ENCODE results near the gene TADA3. TPM values are rescaled to one million over a fixed set of nuclear protein-coding genes. Genes with fewer than 3 reads are reported as not detected.

Gene TADA3, protein sequence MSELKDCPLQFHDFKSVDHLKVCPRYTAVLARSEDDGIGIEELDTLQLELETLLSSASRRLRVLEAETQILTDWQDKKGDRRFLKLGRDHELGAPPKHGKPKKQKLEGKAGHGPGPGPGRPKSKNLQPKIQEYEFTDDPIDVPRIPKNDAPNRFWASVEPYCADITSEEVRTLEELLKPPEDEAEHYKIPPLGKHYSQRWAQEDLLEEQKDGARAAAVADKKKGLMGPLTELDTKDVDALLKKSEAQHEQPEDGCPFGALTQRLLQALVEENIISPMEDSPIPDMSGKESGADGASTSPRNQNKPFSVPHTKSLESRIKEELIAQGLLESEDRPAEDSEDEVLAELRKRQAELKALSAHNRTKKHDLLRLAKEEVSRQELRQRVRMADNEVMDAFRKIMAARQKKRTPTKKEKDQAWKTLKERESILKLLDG
- polyA plus RNA-seq, result 10 to 100 TPM; 41.1 to 59.0 (median 44.6) TPM
- long read RNA-seq, donor 1, result 0 reads
- long read RNA-seq, donor 2, partial matches to known transcripts, result 5 of 9 reads
- long read RNA-seq, donor 2, other reads (novel, unspliced or antisense), result 0 of 9 reads
- long read RNA-seq, donor 3, transcript TADA3-201 (9 exons, 2,355 nt), result major isoform, 11 of 21 reads
- long read RNA-seq, donor 3, partial matches to known transcripts, result 10 of 21 reads
- long read RNA-seq, donor 3, other reads (novel, unspliced or antisense), result 0 of 21 reads
- long read RNA-seq, donor 4, result 0 reads
- long read RNA-seq, donor 5, partial matches to known transcripts, result 0 of 3 reads
- long read RNA-seq, donor 5, other reads (novel, unspliced or antisense), result 0 of 3 reads
- long read RNA-seq, donor 6, transcript TADA3-201 (9 exons, 2,355 nt), result major isoform, 8 of 10 reads
- long read RNA-seq, donor 6, partial matches to known transcripts, result 0 of 10 reads
- long read RNA-seq, donor 6, other reads (novel, unspliced or antisense), result 0 of 10 reads
- long read RNA-seq, donor 7, result 0 reads
- long read RNA-seq, donor 8, partial matches to known transcripts, result 0 of 6 reads
- long read RNA-seq, donor 8, other reads (novel, unspliced or antisense), result 6 of 6 reads
- long read RNA-seq, donor 9, partial matches to known transcripts, result 0 of 3 reads
- long read RNA-seq, donor 9, other reads (novel, unspliced or antisense), result 0 of 3 reads
- long read RNA-seq, donor 10, transcript TADA3-201 (9 exons, 2,355 nt), result major isoform, 22 of 31 reads
- long read RNA-seq, donor 10, partial matches to known transcripts, result 5 of 31 reads
- long read RNA-seq, donor 10, other reads (novel, unspliced or antisense), result 0 of 31 reads

DNA sequence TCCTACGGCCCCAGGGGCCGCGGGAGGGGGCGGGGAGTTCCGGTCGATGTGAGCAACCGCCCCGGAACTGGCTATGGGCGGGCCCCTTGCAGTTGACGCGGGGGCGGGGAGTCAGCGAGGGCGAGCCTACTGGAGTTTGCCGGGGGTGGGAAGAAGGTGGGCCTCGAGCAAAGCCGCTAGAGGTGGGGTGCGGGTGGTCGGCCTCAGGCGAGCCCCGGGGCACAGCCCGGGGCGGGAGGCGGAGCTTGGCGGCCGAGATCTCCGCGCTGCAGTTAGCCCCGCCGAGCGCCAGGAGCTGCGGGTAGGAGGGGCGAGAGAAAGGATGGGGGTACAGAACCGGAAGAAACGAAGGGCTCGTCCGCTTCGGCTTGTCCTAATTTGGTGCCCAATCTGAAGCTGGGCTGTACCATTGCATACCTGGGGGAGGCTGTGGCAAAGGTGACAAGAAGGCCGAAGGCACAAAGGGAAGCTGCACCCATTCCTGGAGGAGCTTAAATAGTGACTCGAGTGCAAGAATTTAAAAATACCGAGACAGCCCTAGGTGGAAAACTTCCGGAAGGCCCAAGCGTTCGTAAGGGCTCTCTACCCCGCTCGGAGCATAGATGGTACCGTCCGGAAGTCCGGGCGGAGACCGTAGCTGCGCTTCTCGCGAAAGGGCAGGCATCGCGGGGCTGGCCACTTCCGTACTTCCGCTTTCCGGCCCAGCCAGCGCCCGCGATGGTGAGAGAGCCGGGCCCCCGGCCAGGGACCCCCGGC, at the start of gene TADA3, which contains the start of gene ARPC4:
TADA3 (minus strand) TSS at position 69 of the 756 bp plus-strand sequence. CDS start 1,007 bp downstream, outside the sequence.
ARPC4 (plus strand) TSS at position 678 of the 756 bp plus-strand sequence; CDS start at position 718, 40 bp downstream.
- peaks cover 1 to 49% (median 9%) of the 10 kb centered on the region in 3 donors for H3K36me3 ChIP-seq (ENCODE audit: control insufficient read depth in 3 of 3, insufficient read depth in 2 of 3, low read depth in 1 of 3, low read length in 3 of 3)
- no peak for FAIRE-seq

DNA sequence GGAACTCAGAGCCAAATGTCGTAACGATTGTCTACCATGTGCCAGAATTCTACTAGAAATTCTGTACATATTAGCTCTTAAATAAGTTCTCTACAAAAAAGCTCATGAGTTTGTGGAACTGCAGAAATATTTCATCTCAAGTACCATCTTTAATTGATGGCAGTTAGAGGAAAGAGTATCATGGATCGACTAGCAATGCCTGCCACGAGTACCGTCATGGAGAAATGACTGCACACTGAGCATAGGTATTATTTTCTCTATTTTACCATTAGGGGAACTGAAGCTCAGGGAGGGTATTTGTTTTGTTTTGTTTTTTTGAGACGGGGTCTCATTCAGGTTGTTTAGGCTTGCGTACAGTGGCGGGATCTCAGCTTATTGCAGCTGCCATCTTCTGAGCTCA, 48.7 kb upstream of the TADA3 start:
- WGBS, 3 donors, result 84 to 86% (median 84%) methylated on average over 8 of the region's 8 CpGs
- H3K9me3 ChIP-seq (ENCODE audit: control insufficient read depth in 2 of 2, insufficient read depth in 1 of 2, low read depth in 1 of 2, low read length in 1 of 2), result no peaks in the 10 kb centered on the region
- no peak overlapping the region for H3K4me3 ChIP-seq (ENCODE audit: low read depth in 1 of 3, low read length in 3 of 3)
- H3K36me3 ChIP-seq (ENCODE audit: control insufficient read depth in 3 of 3, insufficient read depth in 2 of 3, low read depth in 1 of 3, low read length in 3 of 3), result peaks cover 5 to 54% (median 6%) of the 10 kb centered on the region in 3 donors
- no peak for DNase-seq
- no peaks in the 10 kb centered on the region for H3K27me3 ChIP-seq (ENCODE audit: control insufficient read depth in 3 of 3, insufficient read depth in 3 of 3, low read length in 3 of 3)
- FAIRE-seq, result no peak
- H3K4me1 ChIP-seq (ENCODE audit: control insufficient read depth in 3 of 3, insufficient read depth in 2 of 3, low read depth in 1 of 3, low read length in 2 of 3), result peaks cover 0 to 6% (median 4%) of the 10 kb centered on the region in 3 donors
- H3K27ac ChIP-seq (ENCODE audit: low read depth in 1 of 3, low read length in 2 of 3), result no peak overlapping the region

More for the DNA sequence above, at the start of gene TADA3, which contains the start of gene ARPC4:
- Histone ChIP-seq H3K4me3 (ENCODE audit: low read depth in 1 of 3, low read length in 3 of 3) (peak within 1 kb of the TSS; percentile 93 to 99 (median 97)), H3K4me1 (ENCODE audit: control insufficient read depth in 3 of 3, insufficient read depth in 2 of 3, low read depth in 1 of 3, low read length in 2 of 3) (peaks cover 2 to 24% (median 6%) of the 10 kb centered on the region in 3 donors), H3K9me3 (ENCODE audit: control insufficient read depth in 2 of 2, insufficient read depth in 1 of 2, low read depth in 1 of 2, low read length in 1 of 2) (no peaks in the 10 kb centered on the region), H3K27me3 (ENCODE audit: control insufficient read depth in 3 of 3, insufficient read depth in 3 of 3, low read length in 3 of 3) (no peaks in the 10 kb centered on the region), H3K27ac (ENCODE audit: low read depth in 1 of 3, low read length in 2 of 3) (peak within 1 kb of the TSS; percentile 92 to 98 (median 96))
- WGBS, 3 donors, result 0 to 1% (median 1%) methylated on average over 60 to 65 of the region's 65 CpGs
- DNase-seq, result peak; percentile 92 to 97

DNA sequence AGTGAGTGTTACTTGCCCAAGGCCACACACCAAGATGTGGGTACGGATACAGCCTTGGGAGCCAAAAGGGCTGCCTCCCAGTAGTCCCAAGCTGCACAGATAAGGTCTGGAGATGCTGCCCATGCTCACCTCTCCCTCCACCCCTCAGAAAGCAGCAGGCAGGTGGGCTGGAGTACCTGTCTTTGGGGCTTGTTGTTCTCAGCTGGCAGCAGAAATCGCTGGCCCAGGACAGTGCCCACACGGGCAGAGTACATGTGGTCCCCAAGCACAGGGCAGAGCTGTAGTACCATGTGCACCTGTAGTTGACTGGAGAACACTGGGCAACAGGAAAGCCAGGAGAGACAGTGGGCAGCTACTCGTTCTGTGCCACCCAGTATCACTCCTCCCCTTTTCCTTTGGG, 46.6 kb upstream of the TADA3 start:
- no peak overlapping the region for H3K27ac ChIP-seq (ENCODE audit: low read depth in 1 of 3, low read length in 2 of 3)
- H3K9me3 ChIP-seq (ENCODE audit: control insufficient read depth in 2 of 2, insufficient read depth in 1 of 2, low read depth in 1 of 2, low read length in 1 of 2), result no peaks in the 10 kb centered on the region
- peaks cover 5 to 76% (median 6%) of the 10 kb centered on the region in 3 donors for H3K36me3 ChIP-seq (ENCODE audit: control insufficient read depth in 3 of 3, insufficient read depth in 2 of 3, low read depth in 1 of 3, low read length in 3 of 3)
- H3K4me3 ChIP-seq (ENCODE audit: low read depth in 1 of 3, low read length in 3 of 3), result no peak overlapping the region
- no peak for DNase-seq
- no peaks in the 10 kb centered on the region for H3K27me3 ChIP-seq (ENCODE audit: control insufficient read depth in 3 of 3, insufficient read depth in 3 of 3, low read length in 3 of 3)
- FAIRE-seq, result no peak
- WGBS, 3 donors, result 79 to 82% (median 81%) methylated on average over 4 of the region's 4 CpGs
- H3K4me1 ChIP-seq (ENCODE audit: control insufficient read depth in 3 of 3, insufficient read depth in 2 of 3, low read depth in 1 of 3, low read length in 2 of 3), result peaks cover 0 to 3% (median 0%) of the 10 kb centered on the region in 3 donors

DNA sequence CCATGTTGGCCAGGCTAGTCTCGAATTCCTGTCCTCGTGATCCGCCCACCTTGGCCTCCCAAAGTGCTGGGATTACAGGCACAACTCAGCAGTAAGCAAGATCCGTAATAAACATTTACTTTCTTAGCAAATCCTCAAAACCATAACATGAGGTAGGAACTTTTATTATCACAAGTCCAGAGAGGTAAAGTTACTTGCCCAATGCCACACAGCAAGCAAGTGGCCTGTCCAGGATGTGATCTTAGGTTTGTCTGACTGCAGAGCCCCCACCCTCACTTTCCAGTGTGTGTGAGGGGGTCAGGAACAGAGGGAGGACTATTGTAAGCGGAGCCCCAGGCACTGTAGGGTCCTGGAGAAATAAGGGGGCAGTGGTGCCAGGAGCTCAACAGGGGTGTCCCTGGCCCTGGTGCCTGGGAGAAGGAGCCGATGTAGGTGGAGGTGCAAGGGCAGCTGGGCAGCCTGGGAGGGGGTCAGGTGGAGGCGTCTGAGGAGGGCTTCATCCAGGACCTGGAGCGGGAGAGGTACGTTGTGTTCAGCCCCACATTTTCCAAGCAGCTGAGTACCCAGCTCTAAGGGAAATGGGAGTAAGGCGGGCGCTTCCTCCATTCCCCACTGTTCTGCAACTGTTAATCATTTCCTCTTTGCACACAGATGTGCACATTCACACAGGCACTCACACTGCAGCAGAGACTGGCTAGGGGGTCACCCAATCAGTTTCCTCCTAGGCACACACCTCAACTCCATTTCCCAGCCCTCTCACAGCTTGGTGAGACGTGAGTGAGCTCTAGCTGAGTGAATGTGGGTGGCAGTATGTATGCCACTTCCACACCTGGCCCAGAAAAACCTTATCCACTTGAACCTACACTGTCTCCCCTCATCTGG, 45.7 kb upstream of the TADA3 start:
- Histone ChIP-seq H3K9me3 (ENCODE audit: control insufficient read depth in 2 of 2, insufficient read depth in 1 of 2, low read depth in 1 of 2, low read length in 1 of 2) (no peaks in the 10 kb centered on the region), H3K27me3 (ENCODE audit: control insufficient read depth in 3 of 3, insufficient read depth in 3 of 3, low read length in 3 of 3) (no peaks in the 10 kb centered on the region), H3K36me3 (ENCODE audit: control insufficient read depth in 3 of 3, insufficient read depth in 2 of 3, low read depth in 1 of 3, low read length in 3 of 3) (peaks cover 6 to 82% (median 7%) of the 10 kb centered on the region in 3 donors), H3K4me3 (ENCODE audit: low read depth in 1 of 3, low read length in 3 of 3) (no peak overlapping the region), H3K4me1 (ENCODE audit: control insufficient read depth in 3 of 3, insufficient read depth in 2 of 3, low read depth in 1 of 3, low read length in 2 of 3) (peaks cover 0 to 3% (median 0%) of the 10 kb centered on the region in 3 donors), H3K27ac (ENCODE audit: low read depth in 1 of 3, low read length in 2 of 3) (no peak overlapping the region)
- 87 to 92% (median 90%) methylated on average over 12 of the region's 12 CpGs for WGBS, 3 donors
- DNase-seq (no peak), FAIRE-seq (no peak)

DNA sequence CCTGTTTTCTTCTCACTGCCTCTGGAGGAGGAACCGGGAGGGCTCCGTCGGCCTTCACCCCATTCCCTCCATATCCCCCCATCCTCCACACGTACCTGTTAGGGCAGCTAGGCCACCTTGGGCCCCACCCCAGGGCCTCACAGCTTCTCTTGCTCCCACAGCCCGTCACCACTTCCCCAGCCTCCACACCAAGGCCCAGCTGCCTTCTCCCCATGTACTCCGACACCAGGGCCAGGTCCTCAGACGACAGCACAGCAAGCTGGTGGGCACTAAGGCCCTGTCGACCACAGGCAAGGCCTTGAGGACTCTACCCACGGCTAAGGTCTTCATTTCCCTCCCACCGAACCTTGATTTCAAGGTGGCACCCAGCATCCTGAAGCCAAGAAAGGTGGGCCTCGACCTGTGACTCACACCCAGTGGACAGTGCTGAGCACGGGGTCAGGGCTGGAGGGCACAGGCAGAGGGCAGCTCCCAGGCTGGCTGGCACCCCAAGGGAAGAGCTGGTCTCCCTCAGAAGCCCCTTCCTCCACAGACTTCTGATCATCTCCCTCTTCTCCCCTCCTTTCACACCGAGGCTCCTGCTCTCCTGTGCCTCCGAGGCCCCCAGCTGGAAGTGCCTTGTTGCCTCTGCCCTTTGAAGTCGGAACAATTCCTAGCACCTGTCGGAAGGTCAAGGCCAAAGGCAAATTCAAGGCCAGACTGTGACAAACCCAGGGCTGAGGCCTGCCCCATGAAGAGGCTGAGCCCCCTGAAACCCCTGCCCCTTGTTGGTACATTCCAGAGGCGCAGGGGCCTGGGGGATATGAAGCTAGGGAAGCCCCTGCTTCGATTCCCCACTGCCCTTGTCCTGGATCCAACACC, 42.5 kb upstream of the TADA3 start:
- Histone ChIP-seq H3K27ac (ENCODE audit: low read depth in 1 of 3, low read length in 2 of 3) (no peak overlapping the region), H3K27me3 (ENCODE audit: control insufficient read depth in 3 of 3, insufficient read depth in 3 of 3, low read length in 3 of 3) (no peaks in the 10 kb centered on the region), H3K4me3 (ENCODE audit: low read depth in 1 of 3, low read length in 3 of 3) (no peak overlapping the region), H3K4me1 (ENCODE audit: control insufficient read depth in 3 of 3, insufficient read depth in 2 of 3, low read depth in 1 of 3, low read length in 2 of 3) (no peaks in the 10 kb centered on the region), H3K36me3 (ENCODE audit: control insufficient read depth in 3 of 3, insufficient read depth in 2 of 3, low read depth in 1 of 3, low read length in 3 of 3) (peaks cover 0 to 79% (median 4%) of the 10 kb centered on the region in 3 donors), H3K9me3 (ENCODE audit: control insufficient read depth in 2 of 2, insufficient read depth in 1 of 2, low read depth in 1 of 2, low read length in 1 of 2) (no peaks in the 10 kb centered on the region)
- FAIRE-seq (no peak), DNase-seq (no peak)
- 72 to 83% (median 82%) methylated on average over 18 of the region's 18 CpGs for WGBS, 3 donors

DNA sequence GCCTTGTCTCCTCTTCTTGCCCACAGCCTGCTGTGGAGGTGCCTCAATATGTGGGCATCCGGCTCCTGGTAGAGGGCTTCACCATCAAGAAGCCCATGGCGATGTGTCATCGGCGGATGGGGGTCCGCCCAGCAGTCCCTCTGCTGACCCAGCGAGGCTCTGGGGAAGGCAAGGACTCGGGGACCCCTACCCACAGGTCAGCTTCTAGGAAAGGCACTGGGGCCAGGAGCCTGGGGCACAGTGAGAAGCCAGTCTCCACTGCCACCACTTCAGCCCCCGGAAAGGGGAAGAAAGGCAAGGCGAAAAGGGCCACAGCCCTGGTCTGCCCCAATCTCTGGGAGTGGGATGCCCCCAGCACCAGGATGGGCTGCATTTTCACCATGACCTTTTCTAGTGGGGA, 40.8 kb upstream of the TADA3 start:
- H3K4me1 ChIP-seq (ENCODE audit: control insufficient read depth in 3 of 3, insufficient read depth in 2 of 3, low read depth in 1 of 3, low read length in 2 of 3), result no peaks in the 10 kb centered on the region
- no peaks in the 10 kb centered on the region for H3K9me3 ChIP-seq (ENCODE audit: control insufficient read depth in 2 of 2, insufficient read depth in 1 of 2, low read depth in 1 of 2, low read length in 1 of 2)
- H3K27ac ChIP-seq (ENCODE audit: low read depth in 1 of 3, low read length in 2 of 3), result no peak overlapping the region
- no peaks in the 10 kb centered on the region for H3K27me3 ChIP-seq (ENCODE audit: control insufficient read depth in 3 of 3, insufficient read depth in 3 of 3, low read length in 3 of 3)
- DNase-seq (no peak), FAIRE-seq (no peak)
- 96 to 98% (median 96%) methylated on average over 9 of the region's 9 CpGs for WGBS, 3 donors
- H3K36me3 ChIP-seq (ENCODE audit: control insufficient read depth in 3 of 3, insufficient read depth in 2 of 3, low read depth in 1 of 3, low read length in 3 of 3), result peaks cover 0 to 77% (median 2%) of the 10 kb centered on the region in 3 donors
- no peak overlapping the region for H3K4me3 ChIP-seq (ENCODE audit: low read depth in 1 of 3, low read length in 3 of 3)
